KBM-7 (cell line): Measurements from ENCODE around the gene HAUS2.
"Not testable (repeated sequence)": the region's sequence is repeated elsewhere in the genome, so short reads cannot be mapped to it uniquely, and the experiment has no call there.

ENCODE experiments used
- DNase-seq: peaks from one replicate; pipeline ENCODE4 v3.0.0-alpha.2; 2015
- in situ Hi-C: fragments of 300-500 bp; cut with MboI; formaldehyde crosslinking; loops from 2 replicates; pipeline ENCODE4 v1.14.3; 2020; ENCODE audit warnings: low sequenced_read_pairs, low pct_unique_long_range_greater_than_20kb, mixed read lengths

HAUS2 gene

DNA sequence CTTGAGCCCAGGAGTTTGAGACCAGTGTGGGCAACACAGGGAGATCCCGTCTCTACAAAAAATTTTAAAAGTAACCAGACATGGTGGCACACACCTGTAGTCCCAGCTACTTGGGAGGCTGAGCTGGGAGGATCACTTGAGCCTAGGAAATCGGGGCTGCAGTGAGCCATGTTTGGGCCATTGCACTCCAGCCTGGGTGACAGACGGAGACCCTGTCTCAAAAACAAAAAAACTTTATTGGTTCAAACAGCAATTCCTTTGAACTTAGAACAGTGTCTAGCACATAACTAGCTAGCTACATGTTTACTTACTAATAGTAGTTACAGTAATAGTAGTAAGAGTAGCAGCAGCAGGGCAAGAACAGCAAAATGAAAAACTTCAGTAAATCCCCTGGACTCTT is 10.1 kb downstream of the HAUS2 start:
- in situ Hi-C loops = no loop called here
- no peak for DNase-seq

- peak; percentile 99 for DNase-seq
- in situ Hi-C loops = no loop called here
Observed at GRCh38 chr15:42575188-42576039, 26.8 kb downstream of the HAUS2 start, which contains the start of gene STARD9. Gene STARD9, plus strand, starts transcription at chr15:42575606. Its CDS starts 110 bp downstream, at chr15:42575716.

- peak; percentile 82 for DNase-seq
- in situ Hi-C loops = no loop called here
Observed at GRCh38 chr15:42576040-42576594, 27.5 kb downstream of the HAUS2 start.

DNA sequence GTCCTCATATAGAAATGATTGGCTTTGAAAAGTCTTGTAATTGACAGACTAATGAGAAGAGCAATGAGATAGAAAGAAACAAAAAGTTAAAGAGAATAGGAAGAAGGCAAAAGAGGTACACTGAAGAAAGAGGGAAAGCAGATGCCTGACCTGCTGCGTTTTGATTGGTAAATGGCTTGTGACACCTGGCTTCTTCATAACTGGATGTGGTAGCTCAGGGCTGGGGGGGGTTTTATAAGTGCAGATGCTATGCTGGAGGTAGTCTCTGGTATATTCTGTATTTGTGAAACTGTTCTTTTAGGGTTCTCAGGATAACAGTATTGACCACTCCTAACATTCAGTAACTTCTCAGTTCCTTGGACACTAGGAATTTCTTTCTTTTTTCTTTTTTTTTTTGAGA is 28.1 kb downstream of the HAUS2 start:
- in situ Hi-C loops = no loop called here
- DNase-seq = no peak

GRCh38 chr15:42577514-42578031 is 28.9 kb downstream of the HAUS2 start:
- in situ Hi-C loops = no loop called here
- DNase-seq = peak; percentile 45

DNA sequence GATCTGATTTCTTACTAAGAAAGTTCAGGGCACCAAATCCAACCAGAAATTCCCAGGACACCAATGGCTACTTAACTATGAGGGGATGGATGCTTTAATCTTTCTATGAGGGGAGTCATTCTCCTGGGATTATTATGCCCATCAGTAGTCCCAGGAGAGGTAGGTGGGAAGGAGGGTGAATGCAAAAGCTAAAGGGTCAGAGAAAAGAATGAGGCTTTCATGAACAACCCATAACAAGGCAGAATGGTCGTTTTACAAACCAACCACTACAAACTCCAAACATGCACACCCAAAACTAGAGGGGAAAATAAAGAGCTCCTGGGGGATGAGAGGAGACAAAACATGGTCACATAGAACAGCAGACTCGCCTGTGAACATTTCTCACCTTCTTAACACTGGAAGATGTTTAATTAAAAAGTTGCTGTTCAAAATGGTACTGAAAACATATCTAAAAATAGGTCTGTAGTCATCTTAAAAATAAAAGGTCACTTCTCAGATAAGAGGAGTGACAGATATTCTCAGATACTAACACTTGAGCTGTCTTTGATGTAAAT is 30.4 kb downstream of the HAUS2 start:
- DNase-seq = no peak
- in situ Hi-C loops = no loop called here

DNA sequence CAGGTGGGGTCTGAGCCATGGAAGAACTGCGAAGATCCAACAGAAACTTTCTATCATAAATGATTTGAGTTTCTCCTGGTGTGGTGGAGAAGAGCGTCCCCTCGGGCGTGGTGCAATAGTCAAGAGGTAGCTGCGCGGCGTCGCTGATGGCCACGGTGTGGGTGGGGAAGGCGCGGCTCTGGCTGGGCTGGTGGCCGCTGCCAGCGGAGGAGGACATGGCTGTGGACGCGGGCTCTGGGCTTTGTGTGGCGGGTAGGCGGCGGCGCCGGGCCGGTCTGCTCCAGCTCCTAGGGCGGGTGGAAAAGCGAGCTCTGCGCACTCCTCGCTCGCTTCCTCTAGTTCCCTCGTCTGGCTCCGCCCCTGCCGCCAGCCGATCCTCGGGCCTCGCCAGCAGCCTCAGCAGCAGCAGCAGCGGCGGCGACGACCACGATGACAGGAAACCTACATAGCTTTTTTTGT is 32.7 kb downstream of the HAUS2 start:
- peak; percentile 87 for DNase-seq
- in situ Hi-C loops = no loop called here

DNA sequence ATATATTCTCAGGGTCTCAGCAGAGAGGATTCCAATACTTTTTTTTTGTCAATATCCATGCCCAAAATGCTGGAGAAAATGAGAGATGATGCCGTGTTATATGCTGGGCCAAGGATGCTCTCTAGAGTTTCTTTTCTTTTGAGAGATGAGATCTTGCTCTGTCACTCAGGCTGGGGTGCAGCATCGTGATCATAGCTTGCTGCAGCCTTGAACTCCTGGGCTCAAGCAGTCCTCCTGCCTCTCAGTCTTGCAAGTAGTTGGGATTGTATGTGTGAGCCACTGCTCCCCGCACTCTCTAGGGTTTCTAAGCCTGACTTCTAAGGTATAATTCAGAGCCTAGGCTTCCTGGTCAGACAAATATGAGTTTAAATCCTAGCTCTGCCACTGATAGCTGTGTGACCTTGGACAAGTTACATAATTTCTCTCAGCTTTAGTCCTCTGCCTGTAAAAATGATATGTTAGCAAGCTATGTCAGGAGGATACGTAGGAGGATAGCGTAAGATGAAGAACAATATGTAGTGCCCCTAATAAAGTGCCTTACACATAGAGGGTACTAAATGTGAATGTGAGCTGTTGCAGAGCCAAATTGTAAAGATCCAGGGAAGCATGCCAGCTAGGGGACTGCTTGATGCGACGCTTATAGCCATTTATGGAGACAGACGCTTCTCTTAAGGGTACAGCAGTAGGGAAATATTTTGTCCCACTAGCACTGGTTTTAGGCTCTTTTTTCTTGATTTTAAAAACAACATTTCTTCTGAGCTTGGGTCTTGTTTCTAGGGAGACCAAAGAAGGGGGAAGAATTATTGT is 34.1 kb downstream of the HAUS2 start:
- in situ Hi-C loops = no loop called here
- no peak for DNase-seq

GRCh38 chr15:42584031-42584765 is 35.6 kb downstream of the HAUS2 start:
- in situ Hi-C loops = no loop called here
- DNase-seq = no peak

- DNase-seq = no peak
- in situ Hi-C loops = no loop called here
Observed at GRCh38 chr15:42590619-42591237, 42.1 kb downstream of the HAUS2 start.

- in situ Hi-C loops = no loop called here
- peak; percentile 34 for DNase-seq
Observed at GRCh38 chr15:42591238-42591934, 42.7 kb downstream of the HAUS2 start.

GRCh38 chr15:42592716-42593115 is 44.1 kb downstream of the HAUS2 start:
- DNase-seq = no peak
- in situ Hi-C loops = no loop called here

DNA sequence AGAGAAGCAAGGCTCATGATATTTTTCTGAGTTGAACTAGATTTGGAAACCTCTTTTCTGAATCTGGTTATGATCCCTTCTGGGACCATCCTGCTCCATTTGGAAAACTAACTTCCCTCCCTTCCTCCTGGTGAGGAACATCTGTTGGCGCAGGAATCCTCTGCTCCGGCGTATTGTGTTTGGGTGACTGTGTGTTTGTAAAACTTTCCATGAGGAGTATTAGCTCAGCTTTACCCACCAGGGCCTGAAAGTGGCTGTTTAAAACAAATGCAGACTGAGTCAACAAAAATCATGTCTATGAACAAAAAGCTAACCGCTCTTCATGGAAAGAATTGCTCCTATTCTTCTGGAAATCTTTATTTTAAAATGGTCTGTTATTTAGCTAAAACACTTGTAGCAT is 44.5 kb downstream of the HAUS2 start:
- in situ Hi-C loops = no loop called here
- no peak for DNase-seq

DNA sequence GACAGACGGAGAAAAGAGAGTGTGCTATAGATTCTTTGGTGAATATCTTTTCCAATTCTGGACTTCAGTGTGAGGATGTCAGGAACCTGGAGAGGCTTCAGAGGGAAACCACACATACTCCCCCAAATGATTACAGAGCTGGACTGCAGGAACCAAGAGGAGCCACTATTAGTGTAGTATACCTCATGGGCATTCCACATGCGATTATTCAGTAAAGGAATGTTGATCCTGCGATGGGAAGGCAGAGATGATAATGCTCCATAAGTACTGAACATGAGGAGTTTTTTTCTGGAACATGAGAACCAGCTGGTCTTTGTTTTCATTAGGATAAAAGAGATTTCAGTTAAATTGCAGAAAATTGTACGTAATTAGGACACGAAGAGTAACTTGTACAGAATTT is 45.5 kb downstream of the HAUS2 start:
- DNase-seq = no peak
- in situ Hi-C loops = no loop called here

- no peak for DNase-seq
- in situ Hi-C loops = no loop called here
Observed at GRCh38 chr15:42595626-42596240, 47.1 kb downstream of the HAUS2 start.

DNA sequence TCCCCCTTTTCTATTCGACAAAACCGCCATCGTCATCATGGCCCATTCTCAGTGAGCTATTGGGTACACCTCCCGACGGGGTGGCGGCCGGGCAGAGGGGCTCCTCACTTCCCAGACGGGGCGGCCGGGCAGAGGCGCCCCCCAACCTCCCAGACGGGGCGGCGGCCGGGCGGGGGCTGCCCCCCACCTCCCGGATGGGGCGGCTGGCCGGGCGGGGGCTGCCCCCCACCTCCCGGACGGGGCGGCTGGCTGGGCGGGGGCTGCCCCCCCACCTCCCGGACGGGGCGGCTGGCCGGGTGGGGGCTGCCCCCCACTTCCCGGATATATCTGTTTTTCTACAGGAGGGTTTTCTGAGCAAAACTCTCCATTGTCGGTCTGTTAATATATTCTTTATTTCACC is 52.7 kb downstream of the HAUS2 start:
- DNase-seq = not testable (repeated sequence)

GRCh38 chr15:42602501-42602900 is 53.9 kb downstream of the HAUS2 start:
- no peak for DNase-seq
- in situ Hi-C loops = no loop called here

More for the DNA sequence above, 52.7 kb downstream of the HAUS2 start:
- in situ Hi-C loops = not testable (repeated sequence)
